Mesendoderm (in vitro differentiated cells): Measurements from ENCODE around the gene ELP2.

Experiments
- DNase-seq: peaks from one replicate; pipeline ENCODE4 v3.0.0; 2013
- H2AK5ac ChIP-seq: 2 replicates; pipeline ENCODE4 v1.6.1; 2013; ENCODE audit warnings: low read length, inconsistent platforms
- H2BK120ac ChIP-seq: 2 replicates; pipeline ENCODE4 v1.6.1; 2013; ENCODE audit warnings: low read depth, mild to moderate bottlenecking, low read length, moderate library complexity, mixed read lengths
- H2BK15ac ChIP-seq: replicated peaks from 2 replicates; pipeline ENCODE4 v1.6.1; 2013; ENCODE audit warnings: low read depth, mild to moderate bottlenecking, moderate library complexity
- H2BK5ac ChIP-seq: 2 replicates; pipeline ENCODE4 v1.6.1; 2013; ENCODE audit warnings: low read length, inconsistent platforms
- H3K18ac ChIP-seq: 2 replicates; pipeline ENCODE4 v1.6.1; 2013; ENCODE audit warnings: mild to moderate bottlenecking, low read length, mixed read lengths
- H3K23ac ChIP-seq: one replicate; pipeline ENCODE4 v1.6.1; 2013; ENCODE audit warnings: low read length
- H3K27ac ChIP-seq: 2 replicates; pipeline ENCODE4 v1.5.1; 2013; ENCODE audit warnings: low read depth, mild to moderate bottlenecking, inconsistent platforms, low read length, moderate library complexity
- H3K27me3 ChIP-seq: 2 replicates; pipeline ENCODE4 v1.6.1; 2013; ENCODE audit warnings: low read length, control low read depth, mild to moderate bottlenecking, inconsistent platforms; ENCODE audit not compliant: insufficient read depth, poor library complexity
- H3K36me3 ChIP-seq: 2 replicates; pipeline ENCODE4 v1.6.1; 2013; ENCODE audit warnings: low read length, inconsistent platforms; ENCODE audit not compliant: control insufficient read depth, insufficient read depth
- H3K4ac ChIP-seq: one replicate; pipeline ENCODE4 v1.6.1; 2013; ENCODE audit warnings: low read depth, mild to moderate bottlenecking, low read length, moderate library complexity
- H3K4me1 ChIP-seq: 2 replicates; pipeline ENCODE4 v1.6.1; 2013; ENCODE audit warnings: low read depth, low read length, inconsistent platforms; ENCODE audit not compliant: control insufficient read depth
- H3K4me2 ChIP-seq: 2 replicates; pipeline ENCODE4 v1.6.1; 2013; ENCODE audit warnings: low read length
- H3K4me3 ChIP-seq: 2 replicates; pipeline ENCODE4 v1.5.1; 2013; ENCODE audit warnings: mild to moderate bottlenecking, low read length
- H3K56ac ChIP-seq: one replicate; pipeline ENCODE4 v1.6.1; 2013; ENCODE audit warnings: low read length
- H3K79me1 ChIP-seq: 2 replicates; pipeline ENCODE4 v1.6.1; 2013; ENCODE audit warnings: low read length, inconsistent platforms
- H3K79me2 ChIP-seq: 2 replicates; pipeline ENCODE4 v1.6.1; 2013; ENCODE audit warnings: mild to moderate bottlenecking, low read length; ENCODE audit not compliant: control insufficient read depth, insufficient read depth
- H3K9ac ChIP-seq: 2 replicates; pipeline ENCODE4 v1.6.1; 2013; ENCODE audit warnings: low read length, inconsistent platforms
- H4K5ac ChIP-seq: one replicate; pipeline ENCODE4 v1.6.1; 2013; ENCODE audit warnings: low read length
- H4K8ac ChIP-seq: one replicate; pipeline ENCODE4 v1.6.1; 2013; ENCODE audit warnings: low read depth, mild to moderate bottlenecking, control low read depth, low read length, moderate library complexity
- WGBS: extraction: QIAGEN DNeasy Blood & Tissue Kit; methylation state at CpG from one replicate; pipeline ENCODE4 v1.1.7; 2013; ENCODE audit warnings: low lambda C conversion rate, missing lambda C conversion rate; ENCODE audit not compliant: insufficient coverage; ENCODE audit errors: extremely low coverage; 5-methylcytosine and 5-hydroxymethylcytosine counted together

Gene ELP2

GRCh38 chr18:36153203-36153602, 23.5 kb downstream of the ELP2 start:
- Histone ChIP-seq H2BK120ac (no peak overlapping the region), H3K18ac (no peak overlapping the region), H3K56ac (no peak overlapping the region), H3K23ac (no peak overlapping the region), H3K79me1 (no peaks in the 10 kb centered on the region), H3K4me3 (no peak overlapping the region), H3K4ac (no peak overlapping the region), H3K9ac (no peak overlapping the region), H3K27ac (no peak overlapping the region), H3K27me3 (no peaks in the 10 kb centered on the region), H3K79me2 (no peaks in the 10 kb centered on the region), H2BK5ac (no peak overlapping the region), H3K4me1 (no peaks in the 10 kb centered on the region), H3K4me2 (no peak overlapping the region), H4K8ac (no peak overlapping the region), H2AK5ac (no peak overlapping the region), H4K5ac (no peak overlapping the region), H3K36me3 (peaks cover 9% of the 10 kb centered on the region), H2BK15ac (no peak overlapping the region)
- no peak for DNase-seq
- no CpG with 5 or more reads among the region's 4 CpGs for WGBS

- H3K36me3 ChIP-seq = peaks cover 10% of the 10 kb centered on the region
- DNase-seq = no peak
- no peak overlapping the region for H3K27ac ChIP-seq
- no peak overlapping the region for H2BK5ac ChIP-seq
- H3K18ac ChIP-seq = no peak overlapping the region
- no peaks in the 10 kb centered on the region for H3K27me3 ChIP-seq
- WGBS = no CpG with 5 or more reads among the region's 2 CpGs
- no peak overlapping the region for H2AK5ac ChIP-seq
- no peak overlapping the region for H3K56ac ChIP-seq
- H3K4me2 ChIP-seq = no peak overlapping the region
- H2BK15ac ChIP-seq = no peak overlapping the region
- no peak overlapping the region for H3K9ac ChIP-seq
- H2BK120ac ChIP-seq = no peak overlapping the region
- H3K4ac ChIP-seq = no peak overlapping the region
- no peaks in the 10 kb centered on the region for H3K79me1 ChIP-seq
- no peak overlapping the region for H3K4me3 ChIP-seq
- no peak overlapping the region for H3K23ac ChIP-seq
- no peaks in the 10 kb centered on the region for H3K4me1 ChIP-seq
- H4K8ac ChIP-seq = no peak overlapping the region
- no peak overlapping the region for H4K5ac ChIP-seq
- no peaks in the 10 kb centered on the region for H3K79me2 ChIP-seq
Measured at GRCh38 chr18:36153771-36154170, 24.1 kb downstream of the ELP2 start.

- no peak for DNase-seq
- Histone ChIP-seq H3K56ac (no peak overlapping the region), H3K4me2 (no peak overlapping the region), H3K4ac (no peak overlapping the region), H3K79me1 (no peaks in the 10 kb centered on the region), H3K27me3 (no peaks in the 10 kb centered on the region), H4K8ac (no peak overlapping the region), H3K27ac (no peak overlapping the region), H3K9ac (no peak overlapping the region), H4K5ac (no peak overlapping the region), H2AK5ac (no peak overlapping the region), H3K4me1 (no peaks in the 10 kb centered on the region), H3K36me3 (peaks cover 5% of the 10 kb centered on the region), H3K23ac (no peak overlapping the region), H2BK120ac (no peak overlapping the region), H3K18ac (no peak overlapping the region), H3K4me3 (no peak overlapping the region), H2BK5ac (no peak overlapping the region), H3K79me2 (no peaks in the 10 kb centered on the region), H2BK15ac (no peak overlapping the region)
- WGBS = no CpG with 5 or more reads among the region's 7 CpGs
Measured at GRCh38 chr18:36155851-36156757, 26.4 kb downstream of the ELP2 start.

- Histone ChIP-seq H3K18ac (no peak overlapping the region), H2BK15ac (no peak overlapping the region), H3K4me3 (no peak overlapping the region), H2AK5ac (no peak overlapping the region), H3K56ac (no peak overlapping the region), H3K23ac (no peak overlapping the region), H4K8ac (no peak overlapping the region), H3K36me3 (peaks cover 5% of the 10 kb centered on the region), H3K4me1 (no peaks in the 10 kb centered on the region), H3K79me2 (no peaks in the 10 kb centered on the region), H2BK120ac (no peak overlapping the region), H3K79me1 (no peaks in the 10 kb centered on the region), H3K27me3 (no peaks in the 10 kb centered on the region), H3K9ac (no peak overlapping the region), H3K27ac (no peak overlapping the region), H4K5ac (no peak overlapping the region), H2BK5ac (no peak overlapping the region), H3K4ac (no peak overlapping the region), H3K4me2 (no peak overlapping the region)
- no peak for DNase-seq
Measured at GRCh38 chr18:36157441-36157840, 27.7 kb downstream of the ELP2 start.

DNA sequence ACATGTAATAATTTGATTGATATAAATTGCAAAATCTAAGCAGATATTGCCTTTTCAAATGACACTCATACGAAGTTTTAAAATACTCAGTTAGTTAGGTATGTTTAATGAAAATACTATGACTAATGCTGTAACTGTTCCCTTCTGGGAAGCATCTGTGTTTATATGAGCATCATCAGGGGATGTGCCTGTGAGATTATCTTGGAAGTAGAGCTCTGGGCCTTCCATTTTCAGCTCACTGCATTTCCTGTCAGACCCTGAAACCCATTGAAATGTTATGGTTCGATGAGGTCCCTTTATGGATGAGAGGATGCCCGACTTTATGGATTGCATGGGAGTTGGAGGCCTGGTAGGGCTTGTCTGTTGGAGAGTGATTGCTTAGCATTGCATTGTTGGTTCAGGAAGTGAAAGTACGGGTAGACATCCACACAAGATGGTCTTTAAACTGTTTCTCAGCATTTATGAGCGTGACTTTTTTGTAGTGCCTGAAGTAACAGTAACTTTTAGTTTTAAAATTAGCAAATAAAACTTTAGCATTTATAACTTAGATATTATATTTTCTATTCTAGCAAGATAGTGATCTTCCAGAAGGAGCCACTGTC, 28.7 kb downstream of the ELP2 start:
- Histone ChIP-seq H3K4me2 (no peak overlapping the region), H3K4me1 (no peaks in the 10 kb centered on the region), H3K18ac (no peak overlapping the region), H4K8ac (no peak overlapping the region), H2BK15ac (no peak overlapping the region), H2BK5ac (no peak overlapping the region), H3K23ac (no peak overlapping the region), H3K36me3 (peaks cover 5% of the 10 kb centered on the region), H3K56ac (no peak overlapping the region), H3K27ac (no peak overlapping the region), H2AK5ac (no peak overlapping the region), H3K9ac (no peak overlapping the region), H3K27me3 (no peaks in the 10 kb centered on the region), H3K79me2 (no peaks in the 10 kb centered on the region), H2BK120ac (no peak overlapping the region), H3K4ac (no peak overlapping the region), H3K4me3 (no peak overlapping the region), H3K79me1 (no peaks in the 10 kb centered on the region), H4K5ac (no peak overlapping the region)
- no CpG with 5 or more reads among the region's 5 CpGs for WGBS
- DNase-seq = no peak
